Stimulated activated naive B cell treated with anti-CD40 and anti-IgM and Interleukin-4, amounts not matched to agents 10 μg/mL and 1 μg/mL and 100 μg/mL, for 72 hours (primary cell): ENCODE data around the gene RELT.

Source experiments
- ATAC-seq, 2 donors: fragments of 150-1000 bp; cut with Tn5 transposase; replicated peaks; 2 replicates each; pipeline ENCODE4 v1.10.0; 2021; ENCODE audit warnings: moderate library complexity in 1 of 2
- DNase-seq: peaks from one replicate; pipeline ENCODE4 v3.0.0; 2021
- H3K27ac Mint-ChIP-seq: one replicate; pipeline ENCODE4 v1.8.0; 2022; ENCODE audit warnings: mild to moderate bottlenecking, mixed read lengths
- H3K27me3 Mint-ChIP-seq, 2 donors: one replicate each; pipeline ENCODE4 v1.8.0; 2022; ENCODE audit warnings: mixed read lengths in 2 of 2
- H3K36me3 Mint-ChIP-seq, 2 donors: one replicate each; pipeline ENCODE4 v1.8.0; 2022; ENCODE audit warnings: mixed read lengths in 2 of 2, mild to moderate bottlenecking in 1 of 2
- H3K4me1 Mint-ChIP-seq, 2 donors: one replicate each; pipeline ENCODE4 v1.8.0; 2022; ENCODE audit warnings: mixed read lengths in 2 of 2, mild to moderate bottlenecking in 1 of 2
- H3K4me3 Mint-ChIP-seq, 2 donors: one replicate each; pipeline ENCODE4 v1.8.0; 2022; ENCODE audit warnings: mild to moderate bottlenecking in 2 of 2, mixed read lengths in 2 of 2, moderate library complexity in 1 of 2
- H3K9me3 Mint-ChIP-seq, 2 donors: one replicate each; pipeline ENCODE4 v1.8.0; 2022; ENCODE audit warnings: mixed read lengths in 2 of 2, mild to moderate bottlenecking in 1 of 2

RELT gene

DNA sequence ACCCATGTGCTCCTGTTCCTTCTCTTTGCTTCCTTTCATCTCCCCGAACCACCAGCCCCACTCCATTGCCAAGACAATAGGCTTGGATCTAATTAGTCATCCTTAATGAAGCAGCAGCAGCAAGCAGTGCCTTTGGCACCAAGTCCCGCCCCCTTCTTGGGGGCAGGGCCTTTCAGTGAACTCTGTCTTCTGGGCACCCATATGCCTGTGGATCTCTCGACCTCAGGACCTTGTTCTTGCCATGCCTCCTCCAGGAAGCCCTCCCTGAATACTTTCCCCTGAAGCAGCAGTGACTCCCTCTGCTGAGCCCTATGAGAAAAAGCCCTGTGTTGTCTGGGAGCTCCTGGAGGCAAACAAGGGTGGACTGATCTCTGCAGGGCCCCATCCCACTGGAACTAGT, 36.0 kb upstream of the RELT start:
- no peak overlapping the region for H3K4me3 Mint-ChIP-seq
- no peaks in the 10 kb centered on the region for H3K27me3 Mint-ChIP-seq
- DNase-seq (no peak), ATAC-seq (no peak)
- no peaks in the 10 kb centered on the region for H3K9me3 Mint-ChIP-seq
- H3K4me1 Mint-ChIP-seq, result peaks cover 16 to 28% of the 10 kb centered on the region in 2 donors
- peak overlapping the region; percentile 83 for H3K27ac Mint-ChIP-seq
- peaks cover 21 to 37% of the 10 kb centered on the region in 2 donors for H3K36me3 Mint-ChIP-seq

DNA sequence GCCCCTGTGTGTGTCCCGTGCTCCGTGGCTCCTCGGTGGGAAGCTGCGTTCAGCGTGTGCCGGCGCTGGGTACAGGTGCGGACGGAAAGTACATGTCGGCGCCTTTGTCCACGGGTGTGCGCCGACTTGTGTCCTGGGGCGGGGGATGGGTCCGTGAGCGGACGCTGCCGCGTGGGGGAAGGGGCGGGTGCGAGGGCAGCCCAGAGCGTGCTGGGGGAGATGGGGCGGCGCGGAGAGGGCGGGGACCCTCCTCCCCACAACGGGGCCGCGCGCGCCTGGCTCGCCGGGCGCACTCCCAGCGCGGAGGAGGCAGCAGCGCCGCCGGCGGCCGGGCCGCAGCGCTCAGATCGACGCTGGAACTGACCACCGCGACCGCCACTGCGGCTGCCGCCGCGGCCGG, 33.6 kb upstream of the RELT start:
- Mint-ChIP-seq H3K4me3 (no peak overlapping the region), H3K27me3 (no peaks in the 10 kb centered on the region), H3K9me3 (no peaks in the 10 kb centered on the region), H3K36me3 (peaks cover 29 to 47% of the 10 kb centered on the region in 2 donors), H3K27ac (no peak overlapping the region), H3K4me1 (peaks cover 7 to 16% of the 10 kb centered on the region in 2 donors)
- no peak for ATAC-seq
- DNase-seq, result no peak

DNA sequence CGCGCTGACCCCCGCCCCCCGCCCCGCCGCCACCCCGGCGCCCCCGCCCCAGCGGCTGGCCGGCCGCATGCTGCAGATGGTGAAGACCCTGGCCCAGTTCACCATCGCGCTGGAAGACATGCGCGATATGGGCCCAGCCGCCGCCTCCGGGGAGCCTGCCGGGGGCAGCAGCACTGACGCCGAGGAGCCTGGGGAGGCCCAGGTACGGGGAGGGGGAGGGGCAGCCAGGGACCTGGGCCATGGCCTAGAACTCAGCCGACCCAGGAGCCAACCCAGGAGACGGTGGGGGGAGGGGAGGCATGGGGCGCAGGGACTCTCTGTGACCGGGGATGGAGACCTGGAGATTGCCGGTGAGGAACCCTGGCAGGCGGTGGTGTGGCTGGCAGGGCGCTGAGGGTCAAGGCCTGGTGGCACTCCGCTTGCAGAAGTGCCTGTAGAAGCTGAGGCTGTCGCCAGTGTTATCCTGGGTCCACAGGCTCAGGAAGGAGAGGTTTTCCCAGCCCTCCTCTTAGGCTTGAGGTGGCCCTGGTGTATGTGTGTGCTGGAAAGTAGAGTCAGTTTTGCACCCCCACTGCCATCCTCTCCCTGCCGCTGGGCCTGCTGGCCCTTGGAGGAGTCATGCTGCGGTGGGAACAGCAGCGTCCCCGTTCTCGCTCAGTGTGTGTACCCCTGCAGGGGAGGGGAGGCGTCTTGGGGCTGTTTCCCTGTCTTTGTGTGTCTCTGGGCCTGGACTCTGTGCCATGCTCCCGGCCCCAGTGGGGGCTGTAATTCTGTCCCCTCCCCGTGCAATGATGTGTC, 32.9 kb upstream of the RELT start:
- no peak for DNase-seq
- Mint-ChIP-seq H3K36me3 (peaks cover 30 to 49% of the 10 kb centered on the region in 2 donors), H3K4me1 (peaks cover 7 to 10% of the 10 kb centered on the region in 2 donors), H3K27me3 (no peaks in the 10 kb centered on the region), H3K9me3 (no peaks in the 10 kb centered on the region), H3K27ac (no peak overlapping the region), H3K4me3 (no peak overlapping the region)
- no peak for ATAC-seq

DNA sequence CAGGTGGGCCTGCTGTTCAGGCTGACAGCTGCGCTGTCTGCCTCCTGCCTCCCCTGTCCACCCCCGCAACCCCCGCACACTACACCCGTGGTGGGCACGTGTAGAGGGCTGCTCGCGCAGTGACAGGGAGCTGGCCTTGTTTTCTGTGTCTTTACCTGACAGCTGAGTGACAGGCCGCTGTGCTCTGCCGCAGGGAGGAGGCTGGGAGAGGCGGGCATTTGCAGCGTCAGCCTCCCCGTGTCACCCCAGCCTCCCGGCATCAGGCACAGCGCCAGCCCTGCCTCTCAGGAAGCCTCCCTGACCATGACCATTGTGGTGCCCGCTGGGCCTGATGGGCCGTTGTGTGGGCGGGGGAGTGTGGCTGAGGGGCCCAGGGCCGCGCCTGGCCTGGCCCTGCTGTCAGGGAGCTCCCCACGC, 32.0 kb upstream of the RELT start:
- H3K9me3 Mint-ChIP-seq, result no peaks in the 10 kb centered on the region
- peaks cover 31 to 51% of the 10 kb centered on the region in 2 donors for H3K36me3 Mint-ChIP-seq
- H3K27ac Mint-ChIP-seq, result no peak overlapping the region
- DNase-seq (no peak), ATAC-seq (no peak)
- no peak overlapping the region for H3K4me3 Mint-ChIP-seq
- peaks cover under 1 to 2% of the 10 kb centered on the region in 2 donors for H3K4me1 Mint-ChIP-seq
- H3K27me3 Mint-ChIP-seq, result no peaks in the 10 kb centered on the region

DNA sequence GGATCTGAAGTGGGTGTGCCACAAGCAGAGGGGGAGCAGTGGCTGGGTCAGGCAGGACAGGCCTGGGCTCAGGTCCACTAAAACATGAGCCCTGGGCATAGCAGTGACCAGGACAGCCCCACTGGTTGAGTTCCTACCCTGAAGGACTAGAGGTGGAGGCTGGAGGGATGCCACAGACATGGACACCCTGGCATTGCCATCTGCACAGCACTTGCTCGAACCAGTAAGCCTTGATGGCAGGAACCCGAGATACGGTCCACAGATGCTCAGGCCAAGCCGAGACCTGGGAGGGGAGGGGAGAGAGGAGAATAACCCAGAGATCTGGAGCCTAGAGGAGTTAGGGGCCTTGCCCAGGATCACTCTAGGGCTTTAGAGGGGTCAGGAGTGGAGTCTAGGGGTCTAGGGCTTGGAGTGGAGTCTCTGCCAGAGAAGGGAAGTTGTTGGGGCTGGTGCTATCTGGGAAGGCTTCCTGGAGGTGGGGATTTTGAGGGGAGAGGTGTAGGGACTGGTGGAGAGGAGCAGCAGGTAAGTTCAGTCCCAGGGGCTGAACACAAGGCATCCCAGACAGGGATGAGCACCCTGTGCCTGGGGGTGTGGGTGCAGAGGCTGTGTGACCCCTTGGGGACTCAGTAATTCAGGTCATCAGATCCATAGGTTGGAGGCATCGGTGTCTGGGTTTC, 30.6 kb upstream of the RELT start:
- DNase-seq, result no peak
- peaks cover 32 to 51% of the 10 kb centered on the region in 2 donors for H3K36me3 Mint-ChIP-seq
- no peaks in the 10 kb centered on the region for H3K27me3 Mint-ChIP-seq
- peaks cover 0 to 1% of the 10 kb centered on the region in 2 donors for H3K4me1 Mint-ChIP-seq
- H3K4me3 Mint-ChIP-seq, result no peak overlapping the region
- H3K9me3 Mint-ChIP-seq, result no peaks in the 10 kb centered on the region
- no peak for ATAC-seq
- no peak overlapping the region for H3K27ac Mint-ChIP-seq

DNA sequence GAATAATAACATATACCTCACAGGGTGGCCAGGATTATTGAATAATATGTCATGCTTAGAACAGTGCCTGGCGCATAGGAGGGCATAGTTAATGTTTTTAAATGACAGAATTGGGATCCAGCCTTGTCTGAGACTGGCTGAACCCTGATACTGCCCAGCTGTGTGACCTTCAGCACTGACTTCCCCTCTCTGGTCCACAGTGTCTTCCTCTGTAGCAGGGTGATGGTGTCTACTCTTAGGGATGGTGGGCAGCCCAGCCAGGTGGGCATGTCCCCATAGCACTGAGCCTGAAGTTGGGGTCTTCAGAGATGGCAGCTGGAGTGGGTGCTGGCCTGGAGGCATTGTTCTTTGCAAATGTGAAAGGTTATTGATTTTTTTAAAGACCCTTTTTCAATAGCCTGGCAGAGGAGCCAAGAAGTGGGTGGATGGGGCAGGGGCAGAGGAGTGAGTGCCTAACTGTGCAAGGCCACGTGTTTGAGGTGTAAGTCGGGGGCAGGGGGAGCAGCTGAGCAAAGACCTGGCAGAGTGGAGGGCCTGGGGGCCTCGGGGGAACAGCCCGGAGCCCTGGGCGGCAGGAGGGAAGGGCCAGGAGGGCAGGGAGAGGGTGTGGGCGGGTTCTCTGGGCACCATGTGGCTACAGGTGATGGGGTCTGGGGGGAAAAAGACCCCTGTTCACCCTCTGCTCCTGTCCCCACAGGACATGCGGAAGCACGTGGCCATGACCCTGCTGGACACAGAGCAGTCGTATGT, 29.8 kb upstream of the RELT start:
- peaks cover 0 to 6% of the 10 kb centered on the region in 2 donors for H3K4me1 Mint-ChIP-seq
- ATAC-seq (no peak), DNase-seq (no peak)
- H3K9me3 Mint-ChIP-seq, result no peaks in the 10 kb centered on the region
- H3K4me3 Mint-ChIP-seq, result no peak overlapping the region
- H3K27ac Mint-ChIP-seq, result no peak overlapping the region
- peaks cover 33 to 49% of the 10 kb centered on the region in 2 donors for H3K36me3 Mint-ChIP-seq
- no peaks in the 10 kb centered on the region for H3K27me3 Mint-ChIP-seq

DNA sequence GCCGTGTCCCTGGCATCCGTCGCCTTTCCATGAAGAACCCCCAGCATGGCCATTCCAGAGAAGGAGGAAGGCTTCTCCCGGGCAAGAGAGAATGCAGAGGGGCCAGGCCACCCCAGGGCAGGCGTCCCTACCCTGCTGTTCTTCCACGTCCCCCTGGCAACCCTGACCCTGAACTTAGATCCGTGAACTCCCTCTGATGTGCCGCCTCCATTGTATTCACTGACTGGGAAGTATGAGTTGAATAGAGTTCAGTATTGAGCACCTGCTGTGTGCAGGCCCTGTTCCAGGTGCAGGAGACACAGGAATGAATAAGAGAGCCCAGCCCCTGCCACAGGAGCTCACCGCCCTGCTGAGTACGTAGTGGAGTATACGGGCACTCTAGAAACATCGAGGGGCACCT, 29.1 kb upstream of the RELT start:
- ATAC-seq (no peak), DNase-seq (no peak)
- H3K27me3 Mint-ChIP-seq, result no peaks in the 10 kb centered on the region
- no peak overlapping the region for H3K4me3 Mint-ChIP-seq
- H3K36me3 Mint-ChIP-seq, result peaks cover 30 to 44% of the 10 kb centered on the region in 2 donors
- no peak overlapping the region for H3K27ac Mint-ChIP-seq
- no peaks in the 10 kb centered on the region for H3K9me3 Mint-ChIP-seq
- peaks cover 0 to 7% of the 10 kb centered on the region in 2 donors for H3K4me1 Mint-ChIP-seq

DNA sequence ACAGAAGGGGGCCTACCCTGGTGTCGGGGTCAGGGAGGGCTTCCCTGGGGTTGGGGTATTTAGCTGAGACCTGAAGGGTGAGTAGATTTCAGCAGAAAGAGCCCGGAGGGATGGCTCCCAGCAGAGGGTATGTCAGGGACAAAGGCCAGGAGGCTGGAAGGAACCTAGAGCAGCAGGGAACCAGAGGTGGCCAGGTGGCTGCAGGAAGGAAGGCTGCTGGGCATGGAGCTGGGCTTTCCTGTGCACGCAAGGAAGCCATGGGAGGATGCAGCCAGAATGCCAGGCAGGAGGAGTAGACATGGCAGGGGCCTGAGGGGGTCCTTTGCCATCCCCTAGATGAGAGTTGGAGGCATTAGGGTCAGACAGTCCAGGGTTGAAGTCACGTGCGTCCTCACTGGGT, 27.4 kb upstream of the RELT start:
- peaks cover 35 to 50% of the 10 kb centered on the region in 2 donors for H3K36me3 Mint-ChIP-seq
- peaks cover 0 to 10% of the 10 kb centered on the region in 2 donors for H3K4me1 Mint-ChIP-seq
- no peak for ATAC-seq
- no peak for DNase-seq
- H3K9me3 Mint-ChIP-seq, result no peaks in the 10 kb centered on the region
- no peak overlapping the region for H3K4me3 Mint-ChIP-seq
- H3K27me3 Mint-ChIP-seq, result no peaks in the 10 kb centered on the region
- H3K27ac Mint-ChIP-seq, result no peak overlapping the region

DNA sequence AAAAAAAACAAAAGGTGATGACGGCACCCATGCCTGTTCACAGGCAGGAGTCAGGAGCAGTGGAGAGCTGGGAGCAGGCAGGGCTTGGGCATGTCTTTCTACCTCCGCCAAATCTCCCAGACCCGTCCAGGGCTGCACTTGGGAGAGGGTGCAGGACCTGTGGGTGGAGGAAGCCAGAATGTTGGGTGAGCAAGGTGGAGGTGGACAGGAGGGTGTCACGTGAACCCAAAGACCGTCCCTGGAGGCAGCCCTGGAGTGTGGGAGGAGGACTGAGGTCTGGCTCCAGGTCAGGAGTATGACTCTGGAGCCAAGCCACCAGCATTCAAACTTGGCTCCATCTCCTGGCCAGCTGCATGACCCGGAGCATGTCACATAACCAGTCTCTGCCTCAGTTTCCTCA, 26.6 kb upstream of the RELT start:
- DNase-seq (no peak), ATAC-seq (no peak)
- Mint-ChIP-seq H3K4me3 (no peak overlapping the region), H3K4me1 (peaks cover 0 to 10% of the 10 kb centered on the region in 2 donors), H3K27ac (no peak overlapping the region), H3K9me3 (no peaks in the 10 kb centered on the region), H3K27me3 (no peaks in the 10 kb centered on the region), H3K36me3 (peaks cover 34 to 48% of the 10 kb centered on the region in 2 donors)

DNA sequence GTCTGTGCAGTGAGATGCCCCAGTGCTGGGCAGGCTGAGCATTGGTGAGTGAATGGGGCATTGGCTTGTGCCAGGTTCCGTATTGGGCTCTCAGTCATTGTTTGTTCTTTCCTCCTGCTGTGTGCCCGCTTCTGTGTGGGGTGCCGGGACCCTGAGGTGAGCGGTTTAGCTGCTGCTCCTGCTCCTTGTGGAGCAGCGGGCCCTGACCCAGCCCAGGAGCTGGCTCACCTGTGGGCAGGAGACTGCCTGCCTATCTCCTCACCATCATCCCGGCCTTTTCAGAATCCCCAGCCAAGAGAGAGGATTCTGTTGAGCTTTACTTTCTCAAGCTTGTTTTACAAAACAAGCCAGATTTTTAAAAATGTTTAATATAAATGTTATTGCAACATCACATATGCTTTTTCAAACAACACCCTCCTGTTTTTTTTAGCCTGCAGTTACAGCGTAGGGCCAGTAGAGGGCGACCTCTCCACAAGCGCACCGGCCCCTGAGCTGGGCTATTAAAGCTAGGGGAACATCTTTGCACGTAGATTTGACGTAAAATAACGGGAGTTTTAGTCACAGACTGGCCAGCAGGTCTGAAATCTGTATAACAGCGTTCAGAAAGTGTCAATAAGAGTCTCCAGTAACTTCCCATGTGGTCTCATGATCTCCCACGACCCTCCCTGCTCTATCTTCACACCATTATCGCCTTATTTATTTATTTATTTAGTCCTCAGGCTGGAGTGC, 25.1 kb upstream of the RELT start:
- Mint-ChIP-seq H3K4me1 (peaks cover 0 to 10% of the 10 kb centered on the region in 2 donors), H3K9me3 (no peaks in the 10 kb centered on the region), H3K4me3 (no peak overlapping the region), H3K27me3 (no peaks in the 10 kb centered on the region), H3K36me3 (peaks cover 42 to 52% of the 10 kb centered on the region in 2 donors), H3K27ac (peak overlapping the region; percentile 71)
- peak; percentile 77 to 86 for ATAC-seq
- DNase-seq, result no peak

DNA sequence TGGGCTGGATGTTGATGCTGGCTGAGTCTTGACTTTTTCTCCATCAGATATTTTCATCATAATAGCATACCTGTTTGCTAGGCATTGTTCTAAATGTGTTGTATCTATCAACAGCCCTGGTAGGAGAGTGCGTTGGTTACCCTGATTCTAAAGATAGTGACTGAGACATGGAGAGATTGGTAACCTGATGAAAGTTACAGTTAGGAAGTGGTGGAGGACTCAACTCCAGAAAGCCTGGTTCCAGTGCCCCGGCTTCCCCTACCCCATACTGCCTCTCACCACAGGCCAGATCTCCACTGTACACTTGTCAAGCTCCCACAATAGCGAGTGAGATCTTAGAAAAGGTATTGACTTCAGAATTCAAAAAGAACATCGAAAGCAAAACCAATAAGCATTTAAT, 22.8 kb upstream of the RELT start:
- Mint-ChIP-seq H3K4me3 (no peak overlapping the region), H3K4me1 (peaks cover 0 to 12% of the 10 kb centered on the region in 2 donors), H3K27ac (no peak overlapping the region), H3K36me3 (peaks cover 41 to 47% of the 10 kb centered on the region in 2 donors), H3K27me3 (no peaks in the 10 kb centered on the region), H3K9me3 (no peaks in the 10 kb centered on the region)
- DNase-seq (no peak), ATAC-seq (no peak)

DNA sequence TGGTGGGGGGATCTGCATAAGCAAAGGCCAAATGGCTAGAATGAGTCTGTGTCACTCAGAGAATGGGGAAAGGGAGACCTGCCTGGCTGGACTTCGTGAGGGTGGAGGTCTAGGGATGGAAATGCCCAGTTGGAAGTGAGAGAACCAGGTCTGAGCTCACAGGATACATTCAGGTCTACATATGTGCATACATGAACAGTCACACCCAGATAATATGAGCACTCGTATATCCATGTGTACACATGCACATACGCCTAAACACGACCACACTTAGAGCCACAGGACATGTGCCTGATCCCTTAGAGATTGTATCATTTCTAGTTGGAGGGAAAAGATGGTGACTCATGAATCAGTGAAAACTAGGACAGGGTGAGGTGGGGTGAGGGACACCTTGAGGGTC, 21.1 kb upstream of the RELT start:
- no peak overlapping the region for H3K27ac Mint-ChIP-seq
- DNase-seq (no peak), ATAC-seq (no peak)
- H3K36me3 Mint-ChIP-seq, result peaks cover 50% of the 10 kb centered on the region in 2 donors
- H3K4me1 Mint-ChIP-seq, result peaks cover 0 to 12% of the 10 kb centered on the region in 2 donors
- H3K4me3 Mint-ChIP-seq, result no peak overlapping the region
- H3K27me3 Mint-ChIP-seq, result no peaks in the 10 kb centered on the region
- H3K9me3 Mint-ChIP-seq, result no peaks in the 10 kb centered on the region

DNA sequence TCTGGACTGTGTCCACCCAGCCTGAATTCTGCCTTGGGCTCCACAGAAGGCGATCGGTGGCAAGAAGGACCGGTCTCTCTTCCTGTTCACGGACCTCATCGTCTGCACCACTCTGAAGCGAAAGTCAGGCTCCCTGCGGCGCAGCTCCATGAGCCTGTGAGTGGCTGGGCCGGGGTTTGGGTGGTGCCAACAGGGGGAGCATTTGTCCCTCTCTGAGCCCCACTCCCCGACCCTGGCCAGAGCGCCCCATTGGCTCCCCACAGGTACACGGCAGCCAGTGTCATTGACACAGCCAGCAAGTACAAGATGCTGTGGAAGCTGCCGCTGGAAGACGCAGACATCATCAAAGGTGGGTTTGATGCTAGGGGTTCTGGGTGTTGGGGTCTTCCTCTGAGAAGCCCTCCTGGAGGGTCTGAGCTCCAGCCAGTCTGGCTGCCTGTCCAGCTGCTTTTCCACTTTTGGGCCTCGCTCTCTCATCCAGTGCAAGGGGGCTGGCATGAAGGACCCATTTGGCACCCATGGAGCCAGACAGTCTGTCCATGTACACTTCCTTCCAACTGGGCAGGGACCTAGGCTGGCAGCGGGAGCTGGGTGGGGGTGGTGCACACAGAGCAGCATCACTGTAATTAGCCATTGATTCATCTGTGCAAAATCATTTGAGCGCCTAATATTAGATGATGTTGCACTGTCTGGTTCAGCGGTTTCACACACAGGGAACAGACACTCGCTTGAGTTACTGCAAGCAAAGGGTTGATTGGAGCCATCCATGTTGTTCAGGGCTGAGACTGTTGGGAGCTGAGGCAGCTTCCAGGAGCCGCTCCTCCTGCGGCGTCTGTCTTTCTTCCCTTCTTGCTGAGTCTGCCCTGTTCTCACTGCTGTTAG, 19.0 kb upstream of the RELT start:
- ATAC-seq (no peak), DNase-seq (no peak)
- peak overlapping the region; percentile 52 for H3K27ac Mint-ChIP-seq
- peaks cover 60 to 62% of the 10 kb centered on the region in 2 donors for H3K36me3 Mint-ChIP-seq
- peaks cover 0 to 5% of the 10 kb centered on the region in 2 donors for H3K4me1 Mint-ChIP-seq
- H3K9me3 Mint-ChIP-seq, result no peaks in the 10 kb centered on the region
- no peaks in the 10 kb centered on the region for H3K27me3 Mint-ChIP-seq
- no peak overlapping the region for H3K4me3 Mint-ChIP-seq
